CD4-positive, alpha-beta T cell treated with Interleukin-21 for 1 hour (primary cell): Measurements from ENCODE around the gene TMC3.
A peak's percentile ranks its signal among the peaks of the same experiment; 100 is the strongest.
"Not testable (repeated sequence)": the region's sequence is repeated elsewhere in the genome, so short reads cannot be mapped to it uniquely, and the experiment has no call there.

ENCODE experiments used
- DNase-seq: peaks from one replicate; pipeline ENCODE4 v3.0.0-alpha.2; 2020

TMC3 gene

DNA sequence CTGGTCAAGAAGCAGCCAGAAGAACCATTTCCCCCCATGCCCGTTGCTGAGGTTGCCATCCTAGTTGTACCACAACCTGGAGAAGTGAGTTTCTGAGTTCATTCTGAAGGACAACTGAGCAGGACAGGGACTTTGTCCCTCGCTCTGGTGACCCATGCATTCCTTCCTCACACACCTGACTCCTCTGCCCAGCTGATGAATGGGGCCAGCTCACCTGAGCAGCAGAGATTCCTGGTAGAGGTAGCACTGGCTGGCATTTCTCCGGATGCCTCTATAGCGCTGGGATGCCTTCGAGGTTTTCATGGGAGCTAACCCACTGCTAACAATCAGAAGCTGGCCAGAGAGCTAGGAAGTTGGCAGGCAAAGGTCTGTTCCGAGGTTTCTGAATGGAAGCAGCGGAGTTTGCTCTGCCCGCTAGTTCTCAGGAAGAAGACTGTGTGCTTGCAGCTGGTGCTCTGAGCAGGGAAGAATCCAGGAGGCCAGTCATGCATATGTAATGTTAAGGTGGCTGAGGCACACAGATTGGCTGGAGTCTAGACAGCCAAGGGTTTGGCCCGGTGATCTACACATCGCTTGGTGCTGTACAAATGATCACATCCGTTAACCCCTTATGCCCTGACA is at the start of gene TMC3:
Gene TMC3 (minus strand): TSS at position 439 of the 621 bp plus-strand sequence. CDS start 136 bp downstream, at position 303.
- no peak for DNase-seq

DNA sequence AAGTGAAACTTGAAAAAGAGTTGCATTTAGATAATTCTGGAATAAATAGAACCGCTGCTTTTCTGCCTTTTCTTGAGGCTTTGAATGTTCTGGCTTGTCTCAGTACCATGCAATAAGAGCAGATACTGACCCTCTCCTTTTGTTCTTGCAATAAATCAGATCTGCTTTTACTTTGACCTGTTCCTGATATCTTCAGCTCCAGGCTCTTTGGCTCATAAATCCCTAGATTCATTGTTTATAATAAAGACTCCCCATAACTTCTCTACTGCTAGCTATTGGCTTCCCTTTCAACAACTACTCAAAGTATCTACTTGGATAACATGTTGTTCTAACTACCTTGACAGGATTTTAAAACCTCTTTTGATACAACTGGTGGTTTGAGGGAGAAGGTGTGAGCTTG is 47.4 kb upstream of the TMC3 start:
- no peak for DNase-seq

DNA sequence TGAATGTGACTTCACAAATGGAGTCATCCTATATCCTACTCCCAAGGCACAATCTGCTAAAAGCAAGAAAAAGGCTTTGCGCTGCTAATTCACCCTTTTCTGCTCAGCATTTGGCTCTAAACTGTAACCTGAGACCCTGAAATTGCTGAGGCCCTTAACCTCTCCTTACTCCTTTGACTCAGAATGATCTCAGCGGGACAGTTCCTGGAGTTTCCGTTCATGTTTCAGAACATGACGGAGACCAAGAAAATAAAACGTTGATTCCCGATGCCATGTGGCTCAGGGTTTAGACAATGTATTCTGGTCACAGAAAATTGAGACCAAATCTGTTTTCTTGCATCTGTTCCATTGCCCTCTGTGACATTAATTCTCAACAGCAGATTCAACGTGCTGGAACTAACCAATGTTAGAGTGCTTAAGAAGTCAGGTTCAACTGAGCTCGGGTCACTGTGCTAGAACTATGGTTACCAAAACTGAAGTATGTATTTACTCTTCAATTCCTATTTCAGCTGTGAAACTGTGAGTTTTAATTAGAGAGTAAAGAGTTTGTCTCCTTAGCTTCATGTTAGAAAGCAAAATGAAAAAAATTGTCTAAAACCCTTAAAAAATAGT is 45.4 kb upstream of the TMC3 start:
- no peak for DNase-seq

DNA sequence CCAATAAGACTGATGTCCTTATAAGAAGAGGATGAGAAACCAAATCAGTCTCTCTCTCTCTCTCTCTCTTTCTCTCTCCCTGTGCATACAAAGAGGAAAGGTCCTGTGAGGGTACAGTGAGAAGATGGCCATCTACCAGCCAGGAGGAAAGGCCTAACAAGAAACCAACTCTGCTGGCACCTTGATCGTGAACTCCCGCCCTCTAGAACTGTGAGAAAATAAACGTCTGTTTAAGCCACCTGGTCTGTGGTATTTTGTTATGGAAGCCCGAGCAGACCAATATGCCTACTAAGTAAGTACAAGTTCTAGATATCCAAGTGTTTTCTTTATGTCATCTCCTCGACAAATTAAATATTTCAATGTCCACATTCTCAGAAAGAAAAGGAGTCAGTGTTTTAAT is 44.9 kb upstream of the TMC3 start:
- DNase-seq, result no peak

DNA sequence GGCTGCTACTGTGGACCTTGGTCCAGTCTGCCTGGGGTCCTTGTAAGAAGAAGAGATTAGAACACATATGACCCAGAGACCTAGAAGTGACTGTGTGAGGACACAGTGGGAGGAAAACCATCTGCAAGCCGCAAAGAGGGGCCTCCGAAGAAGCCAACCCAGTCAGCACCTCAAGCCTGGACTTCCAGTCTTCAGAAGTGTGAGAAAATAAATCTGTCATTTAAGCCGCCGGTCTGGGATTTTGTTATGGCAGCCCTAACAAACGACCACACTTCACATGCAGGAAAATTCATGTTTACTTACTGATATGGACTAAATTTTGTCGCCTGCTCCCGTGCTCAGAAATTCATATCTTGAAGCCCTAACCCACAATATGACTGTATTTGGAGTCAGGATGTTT is 44.4 kb upstream of the TMC3 start:
- DNase-seq, result no peak

DNA sequence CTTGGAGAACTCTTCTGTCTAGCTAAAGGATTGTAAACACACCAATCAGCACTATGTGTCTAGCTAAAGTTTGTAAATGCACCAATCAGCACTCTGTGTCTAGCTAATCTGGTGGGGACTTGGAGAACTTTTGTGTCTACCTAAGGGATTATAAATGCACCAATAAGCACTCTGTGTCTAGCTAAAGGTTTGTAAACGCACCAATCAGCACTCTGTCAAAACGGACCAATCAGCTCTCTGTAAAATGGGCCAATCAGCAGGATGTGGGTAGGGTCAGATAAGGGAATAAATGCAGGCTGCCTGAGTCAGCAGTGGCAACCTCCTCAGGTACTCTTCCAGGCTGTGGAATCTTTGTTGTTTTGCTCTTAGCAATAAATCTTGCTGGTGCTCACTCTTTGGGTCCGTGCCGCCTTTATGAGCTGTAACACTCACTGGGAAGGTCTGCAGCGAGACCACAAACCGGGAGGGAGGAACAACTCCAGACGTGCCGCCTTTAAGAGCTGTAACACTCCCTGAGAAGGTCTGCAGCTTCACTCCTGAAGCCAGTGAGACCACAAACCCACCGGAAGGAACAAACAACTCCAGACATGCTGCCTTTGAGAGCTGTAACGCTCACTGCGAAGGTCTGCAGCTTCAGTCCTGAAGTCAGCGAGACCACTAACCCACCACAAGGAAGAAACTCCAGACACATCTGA is 40.4 kb upstream of the TMC3 start:
- DNase-seq, result not testable (repeated sequence)

DNA sequence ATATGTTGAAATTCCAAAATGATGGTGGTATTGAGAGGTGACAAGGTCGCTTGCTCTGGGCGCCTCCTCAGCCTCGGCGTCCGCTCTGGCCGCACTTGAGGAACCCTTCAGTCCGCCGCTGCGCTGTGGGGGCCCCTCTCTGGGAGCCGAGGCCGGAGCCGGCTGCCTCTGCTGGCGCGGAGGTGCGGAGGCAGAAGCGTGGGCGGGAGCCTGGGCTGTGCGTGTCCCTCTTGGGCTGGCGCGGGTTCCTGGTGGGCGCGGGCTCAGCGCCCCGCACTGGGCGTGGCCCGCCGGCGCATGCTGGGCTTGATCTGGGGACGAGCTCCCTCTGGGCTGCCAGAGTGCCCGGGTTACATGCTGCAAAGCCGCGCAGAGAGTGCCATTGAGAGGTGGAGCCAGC is 39.8 kb upstream of the TMC3 start:
- no peak for DNase-seq

DNA sequence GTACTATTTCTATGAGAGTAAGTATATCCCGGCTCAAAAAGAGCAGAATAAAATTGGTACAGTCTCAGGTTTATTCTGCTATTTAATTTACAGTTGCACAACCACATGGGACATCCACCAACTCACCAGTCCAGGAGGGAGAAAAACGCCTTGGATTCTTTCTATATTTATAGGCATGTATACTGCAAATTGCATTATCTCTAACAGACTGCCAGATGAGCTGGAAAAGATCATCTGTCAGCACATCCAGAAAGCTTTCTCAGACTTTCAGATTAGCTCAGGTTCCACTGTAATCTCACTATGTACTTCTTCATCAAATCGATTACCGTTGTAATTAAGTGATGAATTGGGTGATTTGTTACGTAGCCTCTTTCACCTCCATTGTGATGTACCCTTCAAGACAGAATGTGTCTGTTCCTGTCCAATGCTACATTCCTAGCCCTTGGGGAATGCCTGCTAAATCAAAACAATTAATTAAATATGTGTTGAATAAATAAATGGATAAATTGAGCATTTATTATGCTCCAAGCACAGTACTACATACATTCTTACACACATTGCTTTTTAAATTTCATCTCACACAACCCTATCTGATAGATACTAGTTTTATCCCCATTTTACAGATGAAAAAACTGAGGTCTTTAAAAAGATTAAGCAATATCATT is 38.1 kb upstream of the TMC3 start:
- no peak for DNase-seq

DNA sequence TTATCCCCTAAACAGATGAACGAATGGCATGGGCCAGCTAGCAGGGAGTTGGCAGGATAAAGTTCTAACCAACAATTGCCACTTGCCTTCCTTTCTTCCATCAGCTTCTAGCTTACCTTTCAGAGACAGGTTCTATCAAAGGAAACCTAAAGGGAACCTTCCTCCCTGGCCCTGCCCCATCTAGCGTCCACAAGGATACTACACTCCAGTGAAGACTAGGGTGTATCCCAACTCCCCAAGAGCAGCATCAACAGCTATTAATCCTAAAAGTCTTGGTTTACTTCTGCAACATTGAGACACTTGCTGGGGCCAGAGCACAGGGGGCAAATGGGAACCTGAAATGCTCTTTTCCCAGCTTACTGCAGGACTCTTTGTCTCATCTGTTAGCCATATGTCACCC is 37.0 kb upstream of the TMC3 start:
- no peak for DNase-seq

DNA sequence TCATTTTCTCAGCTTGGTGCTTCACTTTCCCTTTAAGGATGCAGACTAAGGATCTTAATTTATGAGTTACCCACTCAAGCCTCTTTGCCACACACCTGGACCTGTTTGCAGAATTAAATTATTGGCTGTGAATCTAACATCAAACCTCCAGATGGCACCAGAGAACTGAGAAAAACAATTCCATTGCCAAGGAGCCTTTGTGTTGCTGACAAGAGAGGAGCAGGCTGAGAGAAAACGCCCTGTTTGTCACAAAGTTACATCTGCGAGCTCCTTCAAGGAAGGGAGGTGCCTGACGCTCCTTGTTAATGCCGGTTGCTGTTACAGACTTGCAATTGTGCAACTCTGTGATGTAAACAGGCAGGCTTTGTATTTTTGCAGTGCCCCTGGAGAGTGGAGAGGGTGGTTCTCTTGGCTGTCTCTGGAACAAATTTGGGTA is 36.3 kb upstream of the TMC3 start:
- peak; percentile 58 for DNase-seq

DNA sequence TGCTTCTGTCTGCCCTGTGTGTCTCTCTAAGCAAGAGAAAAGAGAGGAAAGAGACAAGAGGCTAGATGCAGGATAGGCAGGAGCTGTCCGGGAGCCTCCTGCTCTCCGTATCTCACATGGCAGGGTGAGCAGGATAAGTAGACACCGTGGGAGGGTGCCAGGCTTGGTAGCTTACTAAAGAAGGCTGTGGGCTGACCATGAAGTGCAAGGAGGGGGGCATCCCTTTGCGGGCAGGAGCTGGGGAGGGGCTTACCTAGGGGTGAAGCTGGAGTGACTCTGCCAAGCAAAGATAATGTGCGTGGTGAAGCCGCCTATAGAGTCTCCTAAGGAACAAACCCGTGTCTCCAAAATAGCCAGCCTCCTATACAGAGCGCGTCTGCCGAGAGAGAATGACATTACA is 33.7 kb upstream of the TMC3 start:
- no peak for DNase-seq

DNA sequence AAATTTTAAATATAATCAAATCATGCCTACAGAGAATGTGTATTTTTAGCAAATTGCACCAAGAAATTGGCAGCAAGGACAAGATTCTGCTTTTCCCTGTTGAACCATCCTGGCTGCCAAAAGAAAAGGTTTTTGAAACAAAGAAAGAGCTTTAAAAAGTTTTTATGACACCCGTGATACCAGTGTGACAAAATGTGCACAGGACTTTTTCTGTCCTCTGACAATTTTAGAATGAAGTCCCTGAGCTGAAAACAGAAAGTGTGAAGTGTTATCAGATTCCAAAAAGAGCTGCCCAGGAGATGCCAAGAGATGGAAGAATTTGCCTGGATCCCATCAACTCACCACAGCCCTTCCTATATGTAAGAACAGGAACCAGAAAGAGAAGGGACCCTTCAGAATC is 33.2 kb upstream of the TMC3 start:
- DNase-seq, result no peak

DNA sequence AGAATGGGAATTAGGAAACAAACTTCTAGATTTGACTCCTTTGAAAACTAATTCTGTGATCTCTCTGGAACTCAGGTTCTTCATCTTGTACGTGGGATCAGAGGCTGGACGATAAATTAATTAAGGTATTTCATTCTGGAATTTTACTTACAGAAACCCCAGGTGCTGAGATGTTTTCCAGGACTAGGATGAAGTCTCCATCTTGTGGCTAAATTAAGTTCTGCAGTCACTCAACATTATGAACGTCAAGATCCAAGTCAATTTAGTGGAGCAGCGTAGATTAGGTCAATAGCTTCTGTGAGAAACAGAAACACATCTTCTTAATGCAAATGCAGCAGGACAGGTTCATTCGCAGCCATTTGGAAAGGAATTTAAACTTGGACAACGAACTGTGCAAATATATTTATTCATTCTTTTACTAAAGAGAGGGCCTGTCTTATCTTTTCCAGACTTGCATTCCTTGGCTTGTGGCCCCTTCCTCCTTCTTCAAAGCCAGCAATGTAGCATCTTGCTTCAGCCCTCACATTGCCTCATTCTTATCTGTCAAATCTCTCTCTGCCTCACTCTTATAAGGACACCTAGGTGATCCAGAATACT is 26.7 kb upstream of the TMC3 start:
- DNase-seq, result peak; percentile 58

DNA sequence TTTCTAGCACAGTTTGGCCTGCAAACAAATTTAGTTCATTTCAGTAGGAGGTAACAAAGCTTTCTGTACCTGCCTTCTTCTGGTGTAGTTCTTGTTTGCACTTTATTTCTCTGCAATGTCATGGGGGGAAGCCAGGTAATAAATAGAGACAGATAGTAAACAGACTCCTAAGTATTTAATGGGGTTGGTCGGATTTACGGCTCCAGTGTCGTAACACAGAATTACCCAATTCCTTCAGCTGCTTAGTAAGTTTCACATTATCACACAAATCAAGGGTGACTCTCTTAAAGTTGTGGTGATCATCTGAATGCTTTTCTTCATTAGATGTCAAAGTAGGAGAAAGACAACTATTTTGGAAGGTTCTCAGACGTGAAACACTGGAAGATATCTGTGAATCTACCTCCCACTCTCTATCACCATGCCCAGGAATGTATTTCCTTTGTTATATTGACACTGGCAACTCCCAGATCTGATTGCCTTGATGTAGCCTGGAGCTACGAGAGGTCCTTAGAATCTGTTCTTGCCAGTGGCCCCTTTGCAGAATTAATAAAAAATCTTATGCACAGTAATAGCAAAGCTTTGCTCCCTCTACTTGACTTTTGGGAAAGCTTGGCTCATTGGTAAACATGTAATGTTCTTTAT is 25.0 kb upstream of the TMC3 start:
- no peak for DNase-seq

DNA sequence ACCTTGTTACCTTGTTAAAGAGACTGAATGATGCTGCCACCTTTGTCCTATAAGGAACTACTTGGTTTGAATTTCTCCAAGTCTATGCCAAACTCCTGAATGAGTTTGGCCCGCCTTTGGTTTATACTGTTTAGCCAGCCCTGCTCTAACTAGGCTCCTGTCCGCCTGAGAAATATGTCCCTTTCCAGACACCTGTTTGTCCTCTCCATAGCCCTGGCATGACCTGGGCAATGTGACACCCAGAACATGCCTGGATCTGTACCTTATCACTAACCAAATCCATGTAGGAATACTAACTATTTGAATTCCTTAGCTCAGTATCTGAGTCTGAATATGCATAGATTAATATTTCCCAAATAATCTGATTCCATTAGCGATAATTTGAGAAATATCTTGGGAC is 24.4 kb upstream of the TMC3 start:
- no peak for DNase-seq

DNA sequence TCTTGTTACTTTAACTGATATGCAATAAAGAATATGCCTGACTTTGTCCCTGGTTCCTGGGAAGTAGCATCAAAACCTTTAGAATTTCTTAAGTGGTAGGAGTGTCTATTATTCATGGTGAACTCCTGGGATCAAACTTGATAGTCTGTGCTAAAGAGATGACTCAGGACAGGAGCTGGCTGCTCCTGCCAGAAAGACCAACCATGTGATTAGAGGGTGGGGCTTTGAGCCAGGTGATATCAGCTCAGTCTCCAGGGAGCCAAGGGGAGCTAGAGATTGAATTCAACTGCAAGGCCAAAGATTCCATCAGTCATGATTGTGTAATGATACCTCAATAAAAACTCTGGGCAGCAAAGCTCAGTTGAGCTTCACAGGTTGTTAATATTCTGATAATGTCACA is 20.6 kb upstream of the TMC3 start:
- no peak for DNase-seq

DNA sequence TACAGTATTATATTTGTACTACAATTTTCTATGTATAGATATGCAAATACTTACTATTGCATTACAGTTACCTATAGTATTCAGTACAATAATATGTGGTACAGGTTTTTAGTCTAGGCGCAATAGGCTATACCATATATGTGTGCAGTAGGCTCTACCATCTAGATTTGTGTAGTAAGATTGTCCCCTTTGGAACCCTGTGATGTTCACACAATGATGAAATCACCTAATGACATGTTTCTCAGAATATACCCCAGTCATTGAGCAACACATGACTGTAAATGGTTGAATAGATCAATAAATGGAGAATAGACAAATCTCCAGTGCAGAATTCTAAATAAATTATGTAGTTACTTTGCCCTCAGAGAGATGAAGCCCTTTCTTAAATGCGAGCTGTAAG is 17.6 kb upstream of the TMC3 start:
- DNase-seq, result no peak

DNA sequence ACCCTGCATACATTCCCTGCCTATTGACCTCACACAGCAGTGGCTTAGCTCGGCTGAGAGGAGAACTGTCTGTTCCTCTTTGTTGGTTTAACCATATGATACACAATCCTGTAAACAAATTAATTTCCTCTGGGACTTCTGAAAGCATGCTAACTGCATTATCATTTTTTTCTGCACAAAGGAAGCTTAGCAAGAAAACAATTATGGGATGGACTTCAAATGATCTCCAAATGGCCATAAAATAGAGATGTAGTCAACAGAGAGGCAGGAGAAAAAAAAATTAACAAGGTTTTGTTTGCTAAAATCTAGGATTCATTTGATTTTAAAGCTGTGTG is 14.4 kb upstream of the TMC3 start:
- no peak for DNase-seq

DNA sequence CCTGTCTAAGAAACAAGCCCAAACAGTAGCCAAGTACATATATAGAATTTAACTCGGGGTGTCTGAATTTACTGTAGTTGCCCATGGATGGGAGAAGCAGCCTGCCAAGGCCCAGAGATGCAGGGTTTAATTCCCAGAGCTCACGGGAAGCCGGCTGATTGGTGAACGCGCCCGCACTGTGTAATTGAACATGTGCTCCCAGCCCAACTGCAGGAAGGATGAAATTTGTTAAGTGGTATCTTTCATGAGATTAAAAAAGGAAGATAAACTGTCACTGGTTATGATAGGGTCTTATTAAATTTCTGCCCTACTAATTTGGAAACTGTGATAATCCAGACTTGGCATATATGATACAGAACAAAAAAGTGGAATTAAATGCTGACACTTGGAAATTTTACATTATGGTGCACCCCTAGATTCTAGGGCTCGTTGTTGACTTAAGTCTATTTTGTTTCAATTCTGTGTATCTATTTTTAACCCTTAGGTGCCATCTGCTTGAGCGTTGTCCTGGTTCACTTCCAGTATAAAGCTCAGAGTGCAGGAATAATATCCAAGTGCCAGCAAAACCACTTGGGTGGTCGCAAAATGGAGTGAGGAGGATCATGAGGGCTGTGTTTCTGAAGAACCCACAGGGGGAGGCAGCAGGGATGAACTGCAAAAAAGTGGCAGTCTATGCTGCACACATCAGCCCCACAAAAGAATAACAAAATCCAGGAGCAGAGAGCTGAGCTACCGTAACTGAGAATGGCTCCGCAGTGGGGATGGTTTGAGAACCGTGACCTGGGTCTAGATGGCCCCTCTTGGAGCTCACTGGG is 13.8 kb upstream of the TMC3 start:
- DNase-seq, result no peak

DNA sequence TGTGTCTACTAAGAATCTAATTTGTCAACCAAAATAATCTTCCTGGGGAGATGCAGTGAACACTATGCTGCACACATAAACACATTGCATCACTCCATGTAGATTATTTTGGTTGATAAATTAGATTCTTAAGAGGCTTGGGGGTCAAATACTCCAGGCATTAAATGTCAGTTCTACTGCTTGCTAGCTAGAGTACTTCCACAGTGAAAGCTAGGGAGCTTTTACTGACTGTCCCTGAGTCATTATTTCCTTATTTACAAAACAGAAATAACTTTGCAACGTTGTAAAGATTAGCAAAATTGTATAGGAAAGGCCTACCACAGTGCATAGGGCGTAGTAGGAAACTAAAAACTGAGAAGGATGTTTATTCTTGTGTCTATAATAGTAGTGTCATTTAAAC is 12.9 kb upstream of the TMC3 start:
- DNase-seq, result no peak

DNA sequence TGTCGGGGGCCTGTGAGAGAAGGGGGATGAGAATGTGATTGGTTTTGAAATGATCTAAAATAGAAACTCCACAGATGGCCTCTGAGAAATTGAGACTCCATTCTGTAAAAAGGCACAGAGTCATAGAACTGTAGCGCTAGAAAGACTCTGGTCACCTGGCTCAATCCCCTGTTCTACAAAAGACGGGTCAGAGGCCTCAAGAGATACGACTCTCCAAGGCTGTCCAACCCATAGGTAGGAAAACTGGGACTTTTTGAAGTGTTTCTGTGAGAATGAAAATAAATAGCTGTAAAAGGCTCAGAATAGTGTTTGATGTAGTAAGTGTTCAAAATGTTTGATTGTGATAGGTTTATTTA is 11.7 kb upstream of the TMC3 start:
- DNase-seq, result no peak
